ENCODE data around the gene GOLPH3L. TPM values are rescaled to one million over a fixed set of nuclear protein-coding genes. Genes with fewer than 3 reads are reported as not detected.
"Not testable (repeated sequence)": the region's sequence is repeated elsewhere in the genome, so short reads cannot be mapped to it uniquely, and the experiment has no call there.

Gene GOLPH3L
- total RNA-seq, 1 experiment from 2014 or later: 68.5 TPM

GRCh38 chr1:150650193-150650592, 46.8 kb downstream of the GOLPH3L start:
- CTCF ChIA-PET: interaction anchor here (0.8 to 1.6 kb wide), 2 partner anchors 8 to 26 kb away, joined by 3 to 4 read pairs; no protein-coding TSS in a partner anchor
- DNase-seq (ENCODE audit: unreplicated experiment): no peak

DNA sequence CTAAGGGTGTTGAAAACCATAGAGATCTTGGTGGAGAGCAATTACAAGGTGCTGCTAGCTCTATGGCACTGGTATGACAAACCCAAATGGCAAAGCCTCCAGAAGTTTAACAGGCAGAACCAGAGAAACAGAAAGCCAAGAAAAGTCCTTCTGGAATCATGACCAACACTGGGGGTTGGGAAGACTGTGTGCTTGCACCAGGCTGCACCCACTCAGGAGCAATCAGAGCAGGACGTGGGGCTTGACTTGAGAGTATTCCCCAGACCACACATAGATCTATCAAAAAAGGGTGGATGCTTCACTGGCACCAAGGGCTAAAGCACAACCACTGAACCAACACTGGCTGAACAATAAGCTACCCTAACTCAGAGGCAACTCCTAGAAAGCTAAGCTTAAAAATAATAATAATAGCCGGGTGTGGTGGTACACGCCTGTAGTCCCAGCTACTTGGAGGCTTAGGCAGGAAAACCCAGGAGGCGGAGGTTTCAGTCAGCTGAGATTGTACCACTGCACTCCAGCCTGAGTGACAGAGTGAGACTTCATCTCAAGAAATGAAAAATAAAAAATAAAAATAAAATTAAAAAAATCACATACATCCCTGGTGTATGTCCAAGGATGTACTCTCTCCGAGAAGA, 47.4 kb downstream of the GOLPH3L start:
- no TSS peak for BruUV-seq (replicated peaks)
- peak overlapping the region; percentile 12 for H3K27ac Mint-ChIP-seq (ENCODE audit: low read depth, unreplicated experiment)
- intact Hi-C loops (cut with micrococcal nuclease): no loop called here
- DNase-seq (ENCODE audit: unreplicated experiment): no peak
- H3K36me3 Mint-ChIP-seq (ENCODE audit: insufficient read depth, unreplicated experiment): peaks cover 90% of the 10 kb centered on the region
- ChIA-PET POLR2A (interaction anchor here (0.6 to 3.6 kb wide), 2 partner anchors 20 to 231 kb away, joined by 3 to 14 read pairs; partner anchors contain the start of gene ENSA), CTCF (interaction anchor here (0.5 to 1.6 kb wide), 6 partner anchors 9 to 92 kb away, joined by 3 to 5 read pairs (median 3); no protein-coding TSS in a partner anchor)
- TF ChIP-seq, protein P1, sequence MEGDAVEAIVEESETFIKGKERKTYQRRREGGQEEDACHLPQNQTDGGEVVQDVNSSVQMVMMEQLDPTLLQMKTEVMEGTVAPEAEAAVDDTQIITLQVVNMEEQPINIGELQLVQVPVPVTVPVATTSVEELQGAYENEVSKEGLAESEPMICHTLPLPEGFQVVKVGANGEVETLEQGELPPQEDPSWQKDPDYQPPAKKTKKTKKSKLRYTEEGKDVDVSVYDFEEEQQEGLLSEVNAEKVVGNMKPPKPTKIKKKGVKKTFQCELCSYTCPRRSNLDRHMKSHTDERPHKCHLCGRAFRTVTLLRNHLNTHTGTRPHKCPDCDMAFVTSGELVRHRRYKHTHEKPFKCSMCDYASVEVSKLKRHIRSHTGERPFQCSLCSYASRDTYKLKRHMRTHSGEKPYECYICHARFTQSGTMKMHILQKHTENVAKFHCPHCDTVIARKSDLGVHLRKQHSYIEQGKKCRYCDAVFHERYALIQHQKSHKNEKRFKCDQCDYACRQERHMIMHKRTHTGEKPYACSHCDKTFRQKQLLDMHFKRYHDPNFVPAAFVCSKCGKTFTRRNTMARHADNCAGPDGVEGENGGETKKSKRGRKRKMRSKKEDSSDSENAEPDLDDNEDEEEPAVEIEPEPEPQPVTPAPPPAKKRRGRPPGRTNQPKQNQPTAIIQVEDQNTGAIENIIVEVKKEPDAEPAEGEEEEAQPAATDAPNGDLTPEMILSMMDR (IDR thresholded peaks at IDR 0.05; ENCODE audit: unreplicated experiment): no peak
- H3K4me1 Mint-ChIP-seq (ENCODE audit: insufficient read depth, unreplicated experiment): no peaks in the 10 kb centered on the region
- H3K9me3 Mint-ChIP-seq (ENCODE audit: unreplicated experiment): no peaks in the 10 kb centered on the region
- no peak overlapping the region for H3K4me3 Mint-ChIP-seq (ENCODE audit: unreplicated experiment)
- no peaks in the 10 kb centered on the region for H3K27me3 Mint-ChIP-seq (ENCODE audit: insufficient read depth, unreplicated experiment)

More at GRCh38 chr1:150650193-150650592, 46.8 kb downstream of the GOLPH3L start:
- POLR2A ChIA-PET: interaction anchor here (3.6 kb wide), 1 partner anchor 21 kb away, joined by 14 read pairs; the partner anchor contains the start of gene ENSA
- H3K36me3 Mint-ChIP-seq (ENCODE audit: insufficient read depth, unreplicated experiment): peaks cover 85% of the 10 kb centered on the region
- no peaks in the 10 kb centered on the region for H3K27me3 Mint-ChIP-seq (ENCODE audit: insufficient read depth, unreplicated experiment)
- intact Hi-C loops (cut with micrococcal nuclease): no loop called here
- H3K27ac Mint-ChIP-seq (ENCODE audit: low read depth, unreplicated experiment): no peak overlapping the region
- H3K9me3 Mint-ChIP-seq (ENCODE audit: unreplicated experiment): no peaks in the 10 kb centered on the region
- TF ChIP-seq, protein P1 (IDR thresholded peaks at IDR 0.05; ENCODE audit: unreplicated experiment): no peak
- no TSS peak for BruUV-seq (replicated peaks)
- H3K4me3 Mint-ChIP-seq (ENCODE audit: unreplicated experiment): no peak overlapping the region
- no peaks in the 10 kb centered on the region for H3K4me1 Mint-ChIP-seq (ENCODE audit: insufficient read depth, unreplicated experiment)

GRCh38 chr1:150642296-150642695, 54.7 kb downstream of the GOLPH3L start:
- intact Hi-C loops (cut with micrococcal nuclease): no loop called here
- POLR2A ChIA-PET: interaction anchor here (0.6 to 4.3 kb wide), 4 partner anchors 12 to 74 kb away, joined by 3 to 29 read pairs (median 4); partner anchors contain the start of gene ENSA
- CTCF ChIA-PET: interaction anchor here (0.7 kb wide), 1 partner anchor 13 kb away, joined by 3 read pairs; no protein-coding TSS in a partner anchor
- Mint-ChIP-seq H3K36me3 (ENCODE audit: insufficient read depth, unreplicated experiment) (peaks cover 41% of the 10 kb centered on the region), H3K27ac (ENCODE audit: low read depth, unreplicated experiment) (no peak overlapping the region), H3K4me1 (ENCODE audit: insufficient read depth, unreplicated experiment) (no peaks in the 10 kb centered on the region), H3K27me3 (ENCODE audit: insufficient read depth, unreplicated experiment) (no peaks in the 10 kb centered on the region), H3K4me3 (ENCODE audit: unreplicated experiment) (no peak overlapping the region), H3K9me3 (ENCODE audit: unreplicated experiment) (no peaks in the 10 kb centered on the region)
- TF ChIP-seq, protein P1 (IDR thresholded peaks at IDR 0.05; ENCODE audit: unreplicated experiment): no peak
- no TSS peak for BruUV-seq (replicated peaks)
- no peak for DNase-seq (ENCODE audit: unreplicated experiment)

DNA sequence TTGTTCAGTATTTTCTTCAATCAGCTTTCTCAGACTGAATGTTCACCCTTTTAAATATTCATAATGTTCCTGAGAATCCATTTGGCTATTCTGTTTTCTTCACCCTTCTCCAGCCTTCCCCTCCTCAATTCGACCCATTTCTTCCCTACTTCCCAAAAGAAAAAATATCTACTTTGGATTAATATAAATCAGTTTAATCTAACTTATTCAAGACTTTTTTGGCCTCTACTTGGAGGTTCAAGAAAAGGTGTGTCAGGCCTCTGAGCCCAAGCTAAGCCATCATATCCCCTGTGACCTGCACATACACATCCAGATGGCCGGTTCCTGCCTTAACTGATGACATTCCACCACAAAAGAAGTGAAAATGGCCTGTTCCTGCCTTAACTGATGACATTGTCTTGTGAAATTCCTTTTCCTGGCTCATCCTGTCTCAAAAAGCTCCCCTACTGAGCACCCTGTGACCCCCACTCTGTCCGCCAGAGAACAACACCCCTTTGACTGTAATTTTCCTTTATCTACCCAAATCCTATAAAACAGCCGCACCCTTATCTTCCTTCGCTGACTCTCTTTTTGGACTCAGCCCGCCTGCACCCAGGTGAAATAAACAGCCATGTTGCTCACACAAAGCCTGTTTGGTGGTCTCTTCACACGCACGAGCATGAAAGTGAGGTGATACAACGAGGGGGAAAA, 55.7 kb downstream of the GOLPH3L start:
- peaks cover 31% of the 10 kb centered on the region for H3K36me3 Mint-ChIP-seq (ENCODE audit: insufficient read depth, unreplicated experiment)
- intact Hi-C loops (cut with micrococcal nuclease); BruUV-seq (replicated peaks); H3K9me3 Mint-ChIP-seq (ENCODE audit: unreplicated experiment); H3K27ac Mint-ChIP-seq (ENCODE audit: low read depth, unreplicated experiment); H3K27me3 Mint-ChIP-seq (ENCODE audit: insufficient read depth, unreplicated experiment); H3K4me1 Mint-ChIP-seq (ENCODE audit: insufficient read depth, unreplicated experiment); H3K4me3 Mint-ChIP-seq (ENCODE audit: unreplicated experiment); DNase-seq (ENCODE audit: unreplicated experiment); CTCF ChIA-PET: not testable (repeated sequence)
- POLR2A ChIA-PET: interaction anchor here (1.0 to 4.3 kb wide), 2 partner anchors 12 to 13 kb away, joined by 3 to 29 read pairs; partner anchors contain the start of gene ENSA

GRCh38 chr1:150638430-150638829, 58.5 kb downstream of the GOLPH3L start:
- ChIA-PET POLR2A (interaction anchor here (0.8 to 2.5 kb wide), 4 partner anchors 9 to 346 kb away, joined by 4 to 18 read pairs (median 4); partner anchors contain the start of gene ENSA), CTCF (interaction anchor here (1.0 kb wide), 1 partner anchor 23 kb away, joined by 3 read pairs; no protein-coding TSS in a partner anchor)
- H3K27me3 Mint-ChIP-seq (ENCODE audit: insufficient read depth, unreplicated experiment); H3K27ac Mint-ChIP-seq (ENCODE audit: low read depth, unreplicated experiment); H3K4me3 Mint-ChIP-seq (ENCODE audit: unreplicated experiment); intact Hi-C loops (cut with micrococcal nuclease); BruUV-seq (replicated peaks); H3K9me3 Mint-ChIP-seq (ENCODE audit: unreplicated experiment); DNase-seq (ENCODE audit: unreplicated experiment); H3K4me1 Mint-ChIP-seq (ENCODE audit: insufficient read depth, unreplicated experiment): not testable (repeated sequence)
- peaks cover 12% of the 10 kb centered on the region for H3K36me3 Mint-ChIP-seq (ENCODE audit: insufficient read depth, unreplicated experiment)

GRCh38 chr1:150634839-150635622, 61.9 kb downstream of the GOLPH3L start:
- H3K9me3 Mint-ChIP-seq (ENCODE audit: unreplicated experiment); CTCF ChIA-PET; BruUV-seq (replicated peaks); H3K27ac Mint-ChIP-seq (ENCODE audit: low read depth, unreplicated experiment); DNase-seq (ENCODE audit: unreplicated experiment); H3K36me3 Mint-ChIP-seq (ENCODE audit: insufficient read depth, unreplicated experiment); POLR2A ChIA-PET; intact Hi-C loops (cut with micrococcal nuclease); H3K4me3 Mint-ChIP-seq (ENCODE audit: unreplicated experiment); H3K27me3 Mint-ChIP-seq (ENCODE audit: insufficient read depth, unreplicated experiment): not testable (repeated sequence)
- H3K4me1 Mint-ChIP-seq (ENCODE audit: insufficient read depth, unreplicated experiment): peaks cover 12% of the 10 kb centered on the region
